NCI-H1417 (cell line): ENCODE results near the gene GAS6.
A peak's percentile ranks its signal among the peaks of the same experiment; 100 is the strongest.

Source experiments
- DNase-seq, 3 experiments: peaks; one replicate each; lab custom pipeline; 2025; lab: John Stamatoyannopoulos, UW

Gene GAS6

DNA sequence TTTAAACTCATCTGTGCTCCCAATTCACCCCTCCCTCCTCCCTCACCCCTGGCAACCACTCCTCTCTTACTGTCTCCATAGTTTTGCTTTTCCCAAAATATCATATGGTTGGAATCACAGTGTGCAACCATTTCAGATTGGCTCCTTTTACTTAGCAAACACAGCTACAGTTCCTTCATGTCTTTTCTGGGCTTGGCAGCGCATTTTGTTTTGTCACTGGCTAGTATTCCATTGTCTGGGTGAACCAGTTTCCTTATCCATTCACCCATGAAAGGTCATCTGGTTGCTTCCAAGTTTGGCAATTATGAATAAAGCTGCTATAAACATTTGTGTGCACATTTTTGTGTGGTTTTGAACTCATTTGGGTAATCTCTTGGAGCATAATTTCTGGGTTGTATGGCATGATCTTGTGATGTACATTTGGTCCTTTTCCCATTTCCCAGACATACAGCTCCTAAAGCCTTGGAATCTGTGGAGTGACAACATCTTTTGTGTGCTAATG is 23.9 kb upstream of the GAS6 start:
- DNase-seq, result no peak

DNA sequence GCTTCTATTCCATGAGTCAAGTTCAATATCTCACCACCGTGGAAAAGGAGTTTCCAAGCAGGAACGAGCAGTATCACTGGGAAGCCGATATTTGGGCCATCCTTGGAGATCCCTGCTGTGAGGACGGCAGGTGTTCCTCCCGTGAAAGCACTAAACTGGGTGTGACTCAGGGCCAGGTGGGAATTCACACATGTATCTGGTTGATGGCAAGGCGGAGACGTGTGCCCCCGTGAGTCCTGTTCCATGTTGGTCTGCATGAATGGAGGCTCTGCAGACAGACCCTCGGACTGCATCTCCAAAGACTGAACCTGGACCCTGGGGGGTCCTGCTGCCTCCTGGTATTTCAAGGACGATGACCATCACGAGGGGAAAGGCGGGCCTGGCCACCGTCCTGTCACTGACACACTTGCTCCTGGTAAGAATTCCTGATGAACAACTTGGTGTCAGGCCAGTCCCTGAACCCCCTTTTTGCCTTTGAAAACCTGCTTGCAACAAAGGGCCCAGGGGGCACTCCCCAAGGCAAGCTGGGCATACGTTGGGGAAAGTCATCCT is 22.8 kb upstream of the GAS6 start:
- peak in 2 of 3 experiments; percentile 37 to 47 for DNase-seq

DNA sequence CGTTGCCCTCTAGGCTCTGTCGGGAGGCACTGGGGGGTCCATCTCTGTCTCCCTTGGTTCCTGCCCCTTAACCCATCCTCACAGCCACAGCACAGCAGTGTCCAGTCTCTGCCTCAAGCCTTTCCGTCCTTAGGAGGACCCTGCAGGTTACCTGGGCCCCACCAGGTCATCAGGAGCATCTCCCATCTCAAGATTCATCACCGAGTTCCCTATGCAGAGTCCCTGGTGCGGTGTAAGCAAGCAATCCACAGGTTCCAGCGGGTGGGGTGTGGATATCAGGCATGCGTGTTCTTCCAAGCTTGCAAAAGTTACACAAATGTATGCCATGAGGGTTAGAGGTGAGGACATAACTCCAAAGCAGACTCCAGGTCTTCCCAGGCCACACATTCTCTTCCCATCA is 20.9 kb upstream of the GAS6 start:
- no peak for DNase-seq

DNA sequence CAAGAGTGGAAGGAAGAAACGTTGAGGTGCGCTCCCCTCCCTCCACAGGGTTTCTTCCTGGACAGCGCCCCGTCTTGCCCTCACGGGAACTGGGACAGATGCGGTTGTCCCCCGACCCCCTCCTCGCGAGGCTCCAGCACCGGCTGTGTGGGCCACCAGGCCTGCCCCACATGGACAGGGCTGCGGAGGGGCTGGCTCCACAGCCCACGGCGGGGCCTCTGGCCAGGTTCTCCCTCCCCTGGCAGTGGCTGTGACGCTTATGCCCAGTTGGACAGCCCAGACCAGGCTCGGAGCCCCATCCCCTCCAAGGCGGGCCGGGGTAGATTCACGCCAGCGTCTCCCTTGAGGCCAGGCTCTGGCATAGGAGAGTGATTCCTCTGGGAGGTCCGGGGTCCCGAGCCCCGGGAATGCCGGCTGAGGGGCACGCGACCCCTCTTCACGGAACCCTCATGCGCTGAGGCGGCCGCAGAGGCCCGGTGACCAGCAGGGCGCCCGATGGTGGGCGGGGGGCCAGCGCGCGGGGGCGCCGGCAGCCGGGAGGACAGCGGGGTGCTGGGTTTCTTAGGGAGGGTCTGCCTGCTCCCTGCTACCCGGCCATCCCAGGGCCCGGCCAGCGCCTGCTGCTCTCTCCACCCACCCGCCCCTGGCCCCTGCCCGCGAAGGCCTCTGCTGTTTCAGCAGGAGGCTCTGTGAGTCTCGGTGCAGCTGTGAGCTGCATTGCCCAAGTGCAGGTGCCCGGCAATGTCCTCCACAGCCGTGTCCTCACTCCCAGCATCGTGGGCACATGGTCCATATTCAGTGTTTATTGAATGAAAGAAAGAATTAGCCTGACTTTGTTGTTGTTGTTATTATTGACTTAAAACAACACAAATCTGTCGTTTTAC is 20.3 kb upstream of the GAS6 start:
- no peak for DNase-seq

DNA sequence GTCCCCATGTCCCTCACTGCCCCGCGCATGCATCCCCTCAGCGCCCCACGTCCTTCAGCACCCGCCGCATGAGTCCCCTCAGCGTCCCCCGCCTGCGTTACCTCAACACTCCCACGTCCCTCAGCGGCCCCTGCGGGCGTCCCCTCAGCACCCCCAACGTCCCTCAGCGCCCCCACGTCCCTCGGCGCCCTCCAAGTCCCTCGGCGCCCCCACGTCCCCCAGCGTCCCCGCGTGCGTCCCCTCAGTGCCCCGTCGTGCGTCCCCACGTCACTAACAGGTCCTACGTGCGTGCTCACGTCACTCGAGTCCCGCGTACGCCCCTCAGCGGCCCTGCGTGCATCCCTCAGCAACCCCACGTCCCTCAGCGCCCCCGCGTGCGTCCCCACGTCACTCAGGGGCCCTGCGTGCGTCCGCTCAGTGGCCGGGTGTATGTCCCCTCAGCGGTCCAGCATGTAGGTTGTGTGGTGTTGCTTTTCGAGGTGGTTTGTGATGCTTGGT is 19.5 kb upstream of the GAS6 start:
- DNase-seq, result no peak

DNA sequence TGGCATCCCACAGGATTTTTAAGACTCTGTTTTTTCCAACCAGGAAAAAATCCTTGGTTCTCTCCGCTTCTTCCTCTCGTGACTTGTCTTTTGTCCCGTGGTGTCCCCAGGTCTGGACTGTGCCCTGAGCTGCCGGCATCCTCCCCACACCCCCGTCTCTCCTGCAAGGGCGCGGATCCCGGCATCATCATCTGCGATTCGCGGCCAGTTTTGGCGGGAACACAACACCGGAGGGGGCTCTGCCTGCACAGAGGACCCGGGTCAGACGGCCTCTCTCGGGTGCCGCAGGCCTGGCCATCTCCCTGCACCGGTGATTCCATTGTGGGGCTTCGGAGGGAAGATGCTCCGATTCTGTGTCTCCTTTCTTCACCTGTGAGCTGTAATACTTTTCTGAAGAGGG is 18.8 kb upstream of the GAS6 start:
- DNase-seq, result no peak

DNA sequence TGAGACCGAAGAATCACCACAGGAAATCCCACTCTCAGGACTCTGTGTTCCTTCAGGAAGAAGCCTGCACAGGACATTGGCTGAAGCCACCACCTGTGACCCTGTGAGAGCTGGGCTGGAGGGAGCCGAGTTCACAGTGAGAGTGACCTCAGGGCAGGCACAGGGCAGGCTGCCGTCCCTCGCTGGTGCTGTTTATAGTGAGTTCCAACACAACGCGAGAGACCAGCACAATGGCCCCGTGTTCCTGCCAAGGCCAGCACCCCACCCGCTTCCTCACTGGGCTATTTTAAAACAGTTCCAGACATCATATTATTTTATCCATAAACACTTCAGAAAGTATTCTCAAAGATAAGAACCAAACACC is 18.4 kb upstream of the GAS6 start:
- no peak for DNase-seq

DNA sequence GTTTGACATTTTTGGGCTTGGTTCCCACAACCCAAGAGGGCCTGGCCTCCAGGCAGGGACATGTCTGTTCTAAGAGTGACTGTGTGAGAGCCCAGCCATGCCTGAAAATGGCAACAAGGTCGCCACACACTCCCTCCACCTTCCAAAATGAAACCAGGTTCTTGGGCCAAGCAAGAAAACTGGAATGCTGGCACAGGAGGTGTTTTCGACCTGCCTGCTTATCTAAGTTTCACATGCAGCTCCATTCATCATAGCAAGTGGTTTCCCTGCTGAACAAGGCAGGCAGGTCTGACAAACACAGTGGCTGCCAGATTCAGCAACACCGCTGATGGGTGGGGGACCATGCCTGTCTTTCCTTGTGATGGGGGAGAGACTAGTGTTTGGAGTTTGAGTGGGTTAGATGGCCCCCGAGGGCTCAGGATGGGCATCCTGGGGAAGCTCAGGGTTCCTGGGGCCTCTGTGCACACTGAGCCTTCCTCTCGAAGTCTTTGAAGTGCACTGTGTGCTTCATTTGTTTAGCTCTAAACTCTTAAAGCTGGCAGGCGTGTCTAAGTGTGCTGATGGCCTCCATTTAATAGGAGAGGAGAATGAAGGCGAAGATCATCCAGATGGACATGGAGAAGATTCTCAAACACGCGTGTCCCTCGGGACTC is 17.9 kb upstream of the GAS6 start:
- peak in 1 of 3 experiments; percentile 80 for DNase-seq

DNA sequence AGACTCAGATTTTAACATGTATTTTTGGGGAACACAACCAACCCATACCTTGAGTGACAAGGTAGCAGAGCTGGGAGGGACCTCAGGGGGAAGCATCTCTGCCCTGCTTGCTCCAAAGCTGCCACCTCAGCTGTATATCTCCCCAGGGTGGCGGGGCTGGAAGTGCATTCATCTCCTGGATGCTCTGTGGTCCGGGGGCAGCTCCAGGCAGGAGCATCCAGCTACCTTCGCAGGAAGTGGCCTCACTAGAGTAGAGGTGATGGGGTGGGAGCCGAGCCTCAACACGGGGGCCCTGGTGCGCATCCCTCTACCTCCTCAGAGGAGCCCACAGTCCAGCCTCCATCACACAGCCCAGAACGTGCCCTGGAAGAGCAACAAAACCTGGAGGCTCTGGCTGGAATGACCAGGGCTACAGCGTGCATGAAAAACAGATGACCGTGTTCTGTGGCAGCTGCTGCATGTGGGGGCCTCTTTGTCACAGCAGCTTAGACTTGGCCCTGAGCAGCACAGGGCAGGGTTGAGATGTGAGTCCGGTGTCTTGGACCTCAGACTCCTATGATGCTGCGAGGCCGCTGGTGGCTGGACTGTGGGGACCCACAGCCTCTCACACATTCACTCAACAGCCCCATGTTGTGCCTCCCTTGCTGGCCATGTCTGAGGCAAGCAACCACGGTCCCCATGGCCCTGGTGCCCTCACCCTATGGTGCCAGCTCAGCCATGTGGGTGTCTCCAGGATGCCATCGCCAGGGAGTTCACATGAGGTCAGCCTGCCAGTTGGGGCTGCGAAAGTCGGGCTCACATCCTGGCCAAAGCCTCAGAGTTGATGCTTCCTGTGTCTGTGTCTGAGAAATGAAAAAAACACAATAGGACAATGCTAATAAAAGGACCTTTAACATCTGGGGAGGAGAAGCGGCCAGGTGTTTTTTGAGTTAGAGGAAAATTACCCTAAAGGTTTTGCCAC is 17.1 kb upstream of the GAS6 start:
- no peak for DNase-seq

DNA sequence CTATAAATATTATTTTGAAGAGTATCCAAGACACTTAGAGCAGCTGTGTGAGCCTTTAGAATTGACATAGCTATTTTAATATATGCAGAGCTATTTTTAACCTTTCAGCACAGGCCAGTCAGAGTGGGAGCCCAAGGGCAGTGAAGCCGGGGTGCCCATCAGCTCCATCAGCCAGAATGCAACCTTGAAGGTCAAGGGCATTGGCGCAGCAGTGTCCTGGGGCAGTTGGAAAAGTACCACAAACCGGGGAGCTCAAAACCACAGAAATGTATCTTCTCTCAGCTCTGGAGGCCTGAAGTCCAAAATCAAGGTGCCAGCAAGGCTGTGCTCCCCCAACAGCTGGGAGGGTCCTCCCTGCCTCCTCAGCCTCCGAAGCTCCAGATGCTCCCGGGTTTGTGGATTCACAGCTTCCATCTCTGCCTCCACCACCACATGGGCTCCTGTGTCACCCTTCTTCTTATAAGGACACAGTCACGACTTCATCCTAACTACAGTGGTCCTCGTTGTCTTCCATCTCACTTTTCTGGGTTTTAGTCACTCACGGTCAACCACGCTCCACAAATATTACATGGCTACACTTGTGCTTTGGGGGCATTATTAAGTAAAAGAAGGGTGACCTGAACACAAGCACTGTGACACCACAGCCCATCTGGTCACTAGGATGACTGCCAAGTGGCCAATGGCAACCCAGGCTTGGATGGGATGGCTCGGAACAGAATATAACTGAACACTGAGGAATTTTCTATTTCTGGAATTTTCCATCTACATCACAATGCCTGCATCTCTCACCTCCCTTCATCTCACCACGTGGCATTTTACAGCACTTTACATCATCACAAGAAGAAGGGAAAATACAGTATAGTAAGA is 15.9 kb upstream of the GAS6 start:
- DNase-seq, result no peak

DNA sequence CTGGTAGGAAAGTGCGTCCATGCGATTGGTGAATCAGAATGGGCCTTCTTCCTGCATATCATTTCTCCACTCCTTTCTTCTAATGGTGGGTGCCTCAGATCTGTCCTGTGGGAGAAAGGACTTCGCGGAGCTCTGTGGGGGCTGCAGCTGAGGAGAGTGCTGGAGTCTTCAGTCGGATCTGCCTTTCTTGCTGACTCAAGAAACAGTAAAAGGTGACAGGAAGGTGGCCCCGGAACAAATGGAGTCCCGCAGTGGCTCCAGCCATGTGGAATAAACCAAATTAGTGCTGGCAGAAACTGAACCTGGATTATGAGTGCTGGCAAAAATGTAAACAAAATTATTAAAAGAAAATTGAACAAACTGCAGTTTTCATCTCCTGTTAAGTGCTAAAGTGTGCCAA is 15.1 kb upstream of the GAS6 start:
- peak in 2 of 3 experiments; percentile 50 to 86 for DNase-seq

DNA sequence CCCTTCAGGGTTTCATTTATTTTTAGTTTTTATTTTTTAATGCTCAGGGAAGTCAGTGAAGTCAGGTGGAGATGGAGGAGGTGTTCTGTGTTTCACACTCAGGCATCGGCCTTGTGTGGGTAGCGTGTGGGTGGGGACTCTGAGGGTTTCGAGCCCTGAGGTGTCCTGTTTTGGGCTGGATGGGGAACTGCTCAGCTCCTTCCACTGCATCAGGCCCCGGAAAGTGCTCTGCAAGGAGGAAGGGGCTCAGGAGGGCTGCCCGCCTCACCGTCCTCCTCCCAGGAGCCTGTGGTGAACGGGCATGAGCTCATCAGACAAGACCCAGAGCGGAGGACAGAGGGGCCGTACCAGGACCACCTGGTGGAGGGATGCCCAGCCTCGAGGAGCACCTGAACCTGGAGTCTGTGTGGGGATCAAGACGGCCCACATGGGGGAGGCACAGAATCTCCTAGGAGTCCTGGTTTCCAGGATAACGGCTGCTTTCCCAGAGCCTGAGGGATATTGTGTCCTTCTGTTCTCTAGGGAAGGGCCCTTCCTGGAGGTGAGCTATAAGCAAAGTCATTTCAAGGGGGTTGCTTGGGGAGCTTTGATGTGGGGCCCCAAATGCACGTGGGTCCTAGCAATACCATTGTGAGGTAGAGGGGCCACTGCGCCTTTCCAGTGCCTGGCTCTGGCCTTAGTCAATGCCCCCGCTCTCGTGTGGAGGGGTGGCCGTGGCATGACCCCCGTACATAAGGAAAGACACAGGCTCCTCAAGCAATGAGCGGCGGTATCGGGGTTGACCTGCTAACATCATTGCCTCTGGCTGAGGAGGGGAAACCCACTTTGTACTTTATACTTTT is 13.5 kb upstream of the GAS6 start:
- DNase-seq, result no peak

DNA sequence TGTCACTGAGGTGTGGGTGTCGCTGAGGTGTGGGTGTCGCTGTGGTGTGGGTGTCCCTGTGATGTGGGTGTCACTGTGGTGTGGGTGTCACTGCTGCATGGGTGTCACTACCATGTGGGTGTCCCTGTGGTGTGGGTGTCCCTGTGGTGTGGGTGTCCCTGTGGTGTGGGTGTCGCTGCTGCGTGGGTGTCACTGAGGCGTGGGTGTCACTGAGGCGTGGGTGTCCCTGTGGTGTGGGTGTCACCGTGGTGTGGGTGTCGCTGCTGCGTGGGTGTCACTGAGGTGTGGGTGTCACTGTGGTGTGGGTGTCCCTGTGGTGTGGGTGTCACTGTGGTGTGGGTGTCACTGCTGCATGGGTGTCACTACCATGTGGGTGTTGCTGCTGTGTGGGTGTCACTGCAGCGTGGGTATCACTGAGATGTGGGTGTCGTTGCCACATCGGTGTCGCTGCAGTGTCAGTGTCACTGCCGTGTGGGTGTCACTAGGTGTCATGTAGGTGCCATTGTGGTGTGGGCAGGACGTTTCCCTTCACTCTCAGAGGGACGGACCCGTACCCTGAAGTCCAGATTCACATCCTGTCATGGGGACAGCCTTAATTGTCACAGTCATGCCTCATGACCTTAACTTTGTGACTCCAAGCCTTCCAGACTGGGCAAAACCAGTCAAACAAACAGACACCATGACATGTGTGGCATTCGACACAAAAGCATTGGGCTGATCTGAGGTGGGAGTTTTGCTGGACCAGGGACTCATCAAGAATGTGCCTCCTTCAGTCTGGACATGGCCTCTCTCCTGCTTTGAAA is 12.7 kb upstream of the GAS6 start:
- no peak for DNase-seq

DNA sequence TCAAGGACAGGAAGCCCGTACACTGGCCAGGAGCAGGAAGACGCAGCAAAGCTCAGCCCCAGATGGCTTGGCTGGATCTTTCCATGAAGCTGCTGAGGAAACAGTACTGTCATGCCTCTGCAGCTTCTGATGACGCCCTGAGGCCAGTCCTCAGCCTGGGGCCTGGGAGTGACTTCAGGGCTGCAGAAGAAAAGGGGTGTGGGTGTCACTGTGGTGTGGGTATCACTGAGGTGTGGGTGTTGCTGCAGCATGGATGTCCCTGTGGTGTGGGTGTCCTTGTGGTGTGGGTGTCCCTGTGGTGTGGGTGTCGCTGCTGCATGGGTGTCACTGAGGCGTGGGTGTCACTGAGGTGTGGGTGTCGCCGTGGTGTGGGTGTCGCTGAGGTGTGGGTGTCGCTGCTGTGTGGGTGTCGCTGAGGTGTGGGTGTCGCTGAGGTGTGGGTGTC is 12.0 kb upstream of the GAS6 start:
- DNase-seq, result no peak

DNA sequence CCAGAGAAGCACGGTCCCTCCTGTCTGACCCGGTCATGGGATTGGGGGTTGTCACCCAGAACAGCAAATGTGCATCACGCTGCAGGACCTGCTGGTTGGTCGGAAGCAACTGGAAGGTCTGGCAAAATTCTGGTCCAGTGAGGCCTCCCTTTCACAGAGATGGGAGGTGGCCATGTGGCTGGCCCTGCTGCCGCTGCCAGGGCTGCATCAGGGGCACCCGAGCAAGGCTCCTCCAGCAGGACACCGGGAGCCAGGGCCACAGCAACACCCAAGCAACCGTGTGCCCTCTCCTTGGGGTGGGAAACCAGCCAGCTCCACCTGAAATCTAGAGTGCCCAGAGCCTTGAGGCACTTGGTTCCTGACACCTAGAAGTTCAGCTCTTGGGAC is 11.5 kb upstream of the GAS6 start:
- no peak for DNase-seq

DNA sequence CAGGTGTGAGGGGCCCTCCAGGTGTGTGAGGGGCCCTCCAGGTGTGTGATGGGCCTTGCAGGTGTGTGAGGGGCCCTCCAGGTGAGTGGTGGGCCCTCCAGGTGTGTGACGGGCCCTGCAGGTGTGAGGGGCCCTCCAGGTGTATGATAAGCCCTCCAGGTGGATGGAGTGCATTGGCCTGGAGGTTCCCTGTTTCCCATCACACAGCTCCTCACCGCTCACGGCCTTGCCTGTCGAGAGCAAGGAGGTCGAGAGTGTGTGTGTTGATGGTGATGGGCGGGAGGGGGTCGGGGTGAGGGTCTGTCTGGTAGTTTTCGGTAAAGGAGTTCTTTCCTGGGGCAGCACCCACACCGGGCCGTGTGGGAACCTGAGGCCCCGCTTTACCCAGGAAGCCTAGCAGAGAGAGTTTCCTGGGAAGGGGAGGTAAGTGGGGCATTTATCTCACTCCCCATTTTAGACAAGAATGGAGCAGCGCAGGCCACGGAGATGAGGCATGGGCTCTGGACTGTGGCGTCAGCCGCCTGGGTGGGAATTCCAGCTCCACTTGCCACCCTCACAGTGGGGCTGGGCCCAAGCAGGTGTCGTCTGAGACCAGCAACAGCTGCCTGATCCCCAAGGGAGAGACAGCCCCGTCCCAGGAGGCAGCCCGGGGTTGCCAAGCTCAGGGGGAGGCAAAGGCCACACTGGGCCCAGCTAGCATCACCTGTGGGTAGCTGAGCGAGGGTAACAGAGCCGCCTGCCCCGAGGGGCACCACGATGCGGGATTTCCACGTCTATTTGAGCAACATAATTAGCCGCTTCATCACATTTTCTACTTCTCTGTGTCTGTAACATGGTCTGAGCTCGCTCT is 10.9 kb upstream of the GAS6 start:
- no peak for DNase-seq

DNA sequence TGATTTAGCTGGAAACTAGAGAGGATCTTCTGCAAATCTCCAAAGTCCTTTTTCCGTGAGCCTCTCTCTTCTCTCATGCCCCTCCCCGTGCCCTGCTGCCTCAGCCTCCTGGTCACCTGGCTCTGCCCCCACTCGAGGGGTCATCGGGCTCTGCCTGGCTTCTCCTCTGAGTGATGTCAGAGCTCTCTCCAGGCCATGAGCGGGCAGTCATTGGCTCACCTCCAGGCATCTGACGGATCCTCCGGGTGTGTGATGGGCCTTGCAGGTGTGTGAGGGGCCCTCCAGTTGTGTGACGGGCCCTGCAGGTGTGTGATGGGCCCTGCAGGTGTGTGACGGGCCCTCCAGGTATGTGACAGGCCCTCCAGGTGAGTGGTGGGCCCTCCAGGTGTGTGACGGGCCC is 10.3 kb upstream of the GAS6 start:
- no peak for DNase-seq

DNA sequence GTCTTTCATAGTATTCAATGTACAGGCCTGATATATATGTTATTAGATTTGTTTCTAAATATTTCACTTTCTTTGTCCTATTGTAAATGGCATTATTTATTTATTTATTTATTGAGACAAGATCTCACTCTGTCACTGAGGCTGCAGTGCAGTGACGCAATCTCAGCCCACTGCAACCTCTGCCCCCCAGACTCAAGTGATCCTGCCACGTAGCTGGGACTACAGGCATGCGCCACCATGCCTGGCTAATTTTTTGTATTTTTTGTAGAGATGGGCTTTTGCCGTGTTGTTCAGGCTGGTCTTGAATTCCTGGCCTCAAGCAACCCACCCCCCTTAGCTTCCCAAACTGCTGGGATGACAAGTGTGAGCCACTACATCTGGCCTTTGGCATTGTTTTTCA is 5.4 kb upstream of the GAS6 start:
- no peak for DNase-seq
